T follicular helper cell (primary cell): ENCODE measurements around the gene YY1AP1.
"Not testable (repeated sequence)": the region's sequence is repeated elsewhere in the genome, so short reads cannot be mapped to it uniquely, and the experiment has no call there.

Experiments used
- DNase-seq: peaks from one replicate; pipeline ENCODE4 v3.0.0-alpha.2; 2020; ENCODE audit warnings: low read depth

Gene YY1AP1

DNA sequence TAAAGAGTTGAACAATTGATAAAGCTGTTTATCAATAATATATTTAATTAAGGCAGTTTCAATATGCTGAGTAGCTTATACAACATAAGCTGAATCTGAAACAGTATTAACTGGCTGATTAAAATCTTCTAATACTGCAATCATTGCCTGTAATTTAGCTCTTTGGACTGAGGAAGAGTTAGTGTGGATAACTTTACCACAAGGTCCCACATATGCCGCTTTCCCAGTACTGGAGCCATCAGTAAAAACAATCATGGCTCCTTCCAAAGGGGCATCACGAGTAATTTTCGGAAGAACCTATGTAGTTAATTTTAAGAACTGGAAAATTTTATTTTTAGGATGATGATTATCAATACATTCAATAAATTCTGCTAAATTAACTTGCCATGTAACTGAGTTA is 7.0 kb upstream of the YY1AP1 start:
- DNase-seq, result no peak

DNA sequence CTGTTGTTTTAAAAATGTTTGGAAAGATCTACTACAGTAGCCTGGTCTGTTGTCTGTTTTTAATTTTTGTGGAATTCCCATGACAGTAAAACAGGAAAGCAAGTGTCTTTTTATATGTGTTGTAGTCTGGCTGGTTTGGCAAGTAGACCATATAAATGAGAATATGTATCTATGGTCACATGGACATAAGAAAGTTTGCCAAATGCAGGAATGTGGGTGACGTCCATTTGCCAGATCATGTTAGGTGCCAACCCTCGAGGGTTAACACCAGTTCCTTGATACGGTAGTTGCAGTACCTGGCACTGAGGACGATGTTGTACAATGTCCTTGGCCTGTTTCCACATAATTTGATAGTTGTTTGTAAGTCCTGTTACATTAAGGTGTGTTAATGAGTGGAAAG is 6.5 kb upstream of the YY1AP1 start:
- DNase-seq, result no peak

DNA sequence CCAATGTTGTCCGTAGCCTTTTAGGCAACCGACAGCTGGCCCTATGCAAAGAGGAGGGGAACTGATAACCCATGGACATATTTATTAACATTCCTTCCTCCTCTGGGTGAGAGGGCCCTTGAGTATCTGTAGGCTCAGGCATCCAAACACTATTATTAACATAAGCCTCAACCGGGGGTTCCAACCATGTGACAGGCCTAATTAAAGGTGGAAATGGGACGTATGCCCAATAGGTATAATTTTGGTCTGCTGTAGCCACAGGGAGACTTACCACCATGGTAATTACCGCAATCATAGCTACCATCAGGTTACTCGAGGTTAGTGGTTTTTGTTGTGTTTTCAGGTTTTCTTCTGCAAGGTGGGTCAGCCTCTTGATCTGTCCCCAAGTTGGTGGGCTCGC is 5.6 kb upstream of the YY1AP1 start:
- DNase-seq, result no peak

DNA sequence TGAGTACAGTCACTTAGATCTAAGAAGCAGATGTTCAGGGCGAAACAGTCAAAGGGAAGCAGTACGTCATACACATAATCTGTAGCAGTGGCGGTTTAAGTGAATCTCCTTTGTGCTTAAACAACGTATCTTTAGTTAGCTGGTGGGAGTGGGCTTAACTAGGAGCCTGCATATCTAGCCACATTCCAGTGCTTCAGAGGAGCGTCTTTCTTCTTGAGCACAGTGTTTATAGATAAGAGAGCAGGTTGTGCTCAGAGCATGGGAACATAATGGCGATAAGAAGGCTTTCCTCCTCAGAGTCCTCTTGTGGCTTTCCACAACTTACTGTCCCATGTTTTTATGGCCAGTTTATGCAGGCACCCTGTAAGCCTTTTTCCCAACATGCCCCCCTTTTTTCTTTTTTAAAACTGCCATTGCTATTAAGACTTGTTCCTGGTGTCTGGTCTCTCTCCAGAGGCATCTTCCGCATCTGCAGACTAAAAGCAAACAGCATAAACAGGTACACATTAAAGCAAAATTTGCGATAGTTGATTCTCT is 3.5 kb upstream of the YY1AP1 start:
- DNase-seq, result no peak

DNA sequence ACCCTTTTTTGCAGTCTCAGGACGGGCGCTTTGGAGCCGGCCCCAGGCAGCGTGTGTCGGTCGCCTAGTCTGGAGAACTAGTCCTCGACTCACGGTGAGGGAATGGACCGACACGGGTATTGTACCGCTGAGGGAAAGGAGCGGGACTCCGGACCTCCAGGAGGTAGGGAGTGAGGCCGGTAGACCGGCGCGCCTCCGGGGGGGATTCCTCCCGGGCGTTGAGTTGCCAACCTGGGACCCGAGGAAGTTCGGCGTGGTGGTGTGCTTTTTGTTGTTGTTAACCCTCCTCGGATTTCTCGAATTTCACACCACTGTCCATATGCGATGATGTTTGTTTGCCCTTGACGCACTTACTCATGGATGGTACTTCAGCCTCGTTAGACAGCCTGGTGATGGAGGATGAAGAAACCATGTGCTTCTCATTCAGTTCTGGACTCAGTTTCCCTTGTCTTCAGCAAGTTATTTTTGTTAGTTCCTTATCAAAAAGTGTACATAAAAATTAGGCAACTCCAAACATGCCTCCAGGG is 570 bp upstream of the YY1AP1 start, which contains the start of gene DAP3:
Gene DAP3, plus strand, starts transcription at position 11 of the 527 bp plus-strand sequence. CDS start 20,689 bp downstream, outside the sequence.
- DNase-seq, result not testable (repeated sequence)

DNA sequence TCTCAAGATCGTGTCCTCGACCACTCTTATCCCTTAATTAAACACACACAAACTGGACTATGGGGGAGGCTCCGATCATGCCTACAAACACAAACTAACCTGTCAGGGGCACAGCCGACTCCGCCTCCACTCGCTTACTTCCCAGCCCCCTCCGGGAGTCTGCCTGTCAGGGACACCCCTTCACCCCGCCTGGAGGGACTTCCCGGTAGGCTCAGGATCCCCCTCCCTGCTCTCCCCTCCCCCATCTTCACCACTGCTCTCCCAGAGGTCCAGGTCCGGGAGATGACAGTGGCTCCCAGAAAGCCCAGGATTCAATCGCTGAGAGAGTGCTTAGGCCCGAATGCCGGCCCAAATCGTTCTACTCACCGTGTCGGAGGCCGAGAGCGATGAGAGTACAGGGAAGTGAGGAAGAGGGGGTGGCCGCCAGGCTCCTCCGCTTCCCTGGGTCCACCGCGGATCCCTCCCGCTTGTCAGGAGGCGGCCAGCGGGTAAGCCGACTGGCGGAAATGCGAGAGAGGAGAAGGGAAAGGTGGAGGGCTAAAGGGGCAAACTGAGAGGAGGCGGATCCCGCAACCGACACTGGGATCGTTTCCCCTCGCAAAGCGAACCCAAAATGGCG is 760 bp downstream of the YY1AP1 start:
- DNase-seq, result not testable (repeated sequence)

DNA sequence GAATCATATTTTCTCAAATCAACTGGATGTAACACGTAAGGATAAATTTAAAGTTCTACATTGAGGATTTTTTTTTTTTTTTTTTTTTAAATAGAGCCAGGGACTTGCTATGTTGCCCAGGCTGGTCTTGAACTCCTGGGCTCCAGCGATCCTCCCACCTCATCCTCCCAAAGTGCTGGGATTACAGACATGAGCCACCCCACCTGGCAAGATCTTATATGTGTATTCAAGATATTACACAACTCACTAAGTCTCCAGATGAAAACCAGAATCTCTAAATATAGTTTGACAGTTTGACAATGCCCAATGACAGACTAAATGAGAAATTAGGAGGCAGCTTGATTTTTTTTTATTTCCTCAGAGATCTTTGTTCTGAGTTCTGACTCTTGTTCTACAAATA is 6.8 kb downstream of the YY1AP1 start:
- DNase-seq, result no peak

DNA sequence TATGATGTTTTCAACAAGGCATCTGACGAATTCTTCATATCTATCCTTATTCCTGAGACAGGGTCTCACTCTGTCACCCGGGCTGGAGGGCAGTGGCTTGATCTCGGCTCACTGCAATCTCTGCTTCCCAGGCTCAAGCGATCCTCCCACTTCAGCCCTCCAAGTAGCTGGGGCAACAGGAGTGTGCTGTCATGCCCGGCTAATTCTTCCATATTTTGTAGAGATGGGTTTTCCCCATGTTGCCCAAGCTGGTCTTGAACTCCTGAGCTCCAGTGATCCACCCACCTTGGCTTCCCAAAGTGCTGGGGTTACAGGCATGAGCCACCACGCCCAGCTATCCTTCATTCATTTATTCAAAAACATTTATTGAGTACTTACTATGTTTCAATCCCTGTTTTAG is 8.0 kb downstream of the YY1AP1 start:
- no peak for DNase-seq

DNA sequence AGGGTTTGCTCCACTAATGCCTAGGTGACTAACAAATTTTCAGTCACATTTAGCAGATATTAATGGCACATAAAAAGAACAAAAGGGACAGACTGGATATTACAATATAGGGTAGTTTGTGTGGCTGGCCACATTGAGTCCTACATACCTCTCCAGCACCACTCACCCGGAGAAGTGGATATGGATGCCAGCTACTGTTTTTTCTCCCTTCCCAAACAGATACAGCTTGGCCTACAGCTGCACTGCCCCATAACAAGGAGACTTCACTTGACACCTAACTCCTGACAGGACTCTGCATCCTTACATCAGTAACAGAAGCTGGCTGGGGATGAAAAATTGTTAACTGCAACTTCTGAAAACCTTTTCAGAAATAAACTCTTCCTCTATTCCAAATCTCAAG is 9.6 kb downstream of the YY1AP1 start:
- not testable (repeated sequence) for DNase-seq

DNA sequence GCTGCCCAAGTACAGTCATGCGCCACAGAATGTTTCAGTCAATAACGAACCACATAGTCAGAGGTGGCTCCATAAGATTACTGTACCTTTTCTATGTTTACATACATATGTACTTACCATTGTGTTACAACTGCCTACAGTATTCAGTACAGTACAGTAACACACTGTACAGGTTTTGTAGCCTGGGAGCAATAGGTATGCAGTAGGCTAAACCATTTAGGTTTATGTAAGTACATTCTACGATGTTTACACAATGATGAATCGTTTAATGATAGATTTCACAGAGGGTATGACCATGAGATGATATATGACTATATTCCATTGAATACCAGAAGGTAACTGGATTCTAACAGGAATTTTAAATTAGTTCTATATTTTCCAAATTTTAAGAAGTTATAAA is 10.5 kb downstream of the YY1AP1 start:
- DNase-seq, result no peak

DNA sequence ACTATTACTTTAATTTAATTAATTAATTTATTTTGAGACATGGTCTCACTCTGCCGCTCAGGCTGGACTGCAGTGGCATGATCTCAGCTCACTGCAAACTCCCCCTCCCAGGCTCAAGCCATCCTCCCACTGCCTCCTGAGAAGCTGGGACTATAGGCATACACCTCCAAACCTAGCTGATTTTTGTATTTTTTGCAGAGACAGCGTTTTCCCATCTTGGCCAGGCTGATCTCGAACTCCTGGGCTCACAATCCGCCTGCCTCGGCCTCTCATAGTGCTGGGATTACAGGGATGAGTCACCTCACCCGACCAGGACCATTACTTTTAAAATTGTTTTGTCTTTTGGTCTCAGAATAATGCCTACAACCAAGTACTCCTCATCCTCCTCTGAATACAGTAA is 15.6 kb downstream of the YY1AP1 start:
- DNase-seq, result no peak

DNA sequence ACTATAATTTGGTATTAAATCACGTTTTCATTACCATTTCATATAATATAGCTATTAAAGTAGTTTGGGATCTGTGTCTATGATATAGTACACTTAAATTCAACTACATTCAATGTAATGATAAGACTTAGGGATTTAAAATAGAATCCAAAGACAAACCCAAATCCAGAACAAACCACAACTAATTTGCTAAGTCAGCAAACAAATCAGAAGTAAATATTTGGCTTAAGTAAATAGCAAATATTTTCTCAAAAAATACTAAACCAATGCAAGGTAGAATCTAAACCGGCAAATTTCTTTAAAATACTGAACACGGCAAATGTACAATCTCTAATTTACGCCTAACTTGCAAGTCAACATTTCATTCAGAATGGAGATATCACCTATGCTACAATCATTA is 16.8 kb downstream of the YY1AP1 start:
- DNase-seq, result no peak

DNA sequence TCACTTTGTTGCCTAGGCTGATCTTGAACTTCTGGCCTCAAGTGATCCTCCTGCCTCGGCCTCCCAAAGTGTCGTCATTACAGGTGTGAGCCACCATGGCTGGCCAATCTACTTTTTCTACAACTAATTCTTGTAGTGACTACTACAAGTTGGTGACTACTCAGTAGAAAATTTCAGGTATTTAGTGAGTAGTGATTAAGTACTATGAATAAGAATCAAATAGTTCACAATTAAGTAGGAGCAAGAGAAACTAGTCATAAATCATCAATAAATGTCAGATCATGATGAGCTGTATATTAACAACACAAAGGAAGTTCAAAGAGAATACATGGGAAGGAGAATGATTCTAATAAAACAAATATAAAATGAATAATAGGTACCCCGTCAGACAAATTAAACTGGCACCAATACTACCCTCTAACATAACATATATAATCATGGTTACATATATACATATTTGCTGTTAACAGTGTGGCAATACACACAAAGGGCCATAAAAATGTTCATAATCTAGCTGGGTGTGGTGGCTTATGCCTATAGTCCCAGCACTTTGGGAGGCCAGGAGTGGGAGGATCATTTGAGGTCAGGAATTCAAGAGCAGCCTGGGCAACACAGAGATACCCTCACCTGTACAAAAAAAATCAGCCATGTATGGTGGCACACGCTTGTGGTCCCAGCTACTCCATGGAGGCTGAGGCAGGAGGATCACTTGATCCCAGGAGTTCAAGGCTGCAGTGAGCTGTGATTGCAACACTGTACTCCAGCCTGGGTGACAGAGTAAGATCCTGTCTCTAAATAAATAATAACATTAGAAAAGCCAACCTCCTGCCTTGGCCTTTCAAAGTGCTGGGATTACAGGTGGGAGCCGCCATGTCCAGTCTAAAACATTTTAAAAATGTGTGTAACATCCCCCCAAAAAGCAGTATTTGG is 19.1 kb downstream of the YY1AP1 start:
- DNase-seq, result no peak

DNA sequence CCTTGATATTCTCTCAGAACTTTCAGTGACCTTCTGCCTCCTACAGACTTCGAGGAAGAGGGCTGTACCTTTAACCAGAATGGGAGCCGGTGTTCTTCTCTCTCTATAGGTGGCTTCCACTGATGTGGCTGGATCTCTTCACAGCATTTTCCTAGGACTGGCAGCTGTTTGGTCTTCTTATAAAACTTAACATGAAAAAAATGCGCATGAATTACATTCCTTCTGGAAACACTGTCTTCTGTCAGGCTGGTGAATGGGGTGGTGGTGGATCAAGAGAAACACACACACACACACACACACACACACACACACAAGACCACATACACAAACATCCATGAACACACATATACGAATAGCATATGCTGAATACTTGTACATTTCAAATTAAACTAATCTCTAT is 27.3 kb downstream of the YY1AP1 start:
- DNase-seq, result not testable (repeated sequence)

DNA sequence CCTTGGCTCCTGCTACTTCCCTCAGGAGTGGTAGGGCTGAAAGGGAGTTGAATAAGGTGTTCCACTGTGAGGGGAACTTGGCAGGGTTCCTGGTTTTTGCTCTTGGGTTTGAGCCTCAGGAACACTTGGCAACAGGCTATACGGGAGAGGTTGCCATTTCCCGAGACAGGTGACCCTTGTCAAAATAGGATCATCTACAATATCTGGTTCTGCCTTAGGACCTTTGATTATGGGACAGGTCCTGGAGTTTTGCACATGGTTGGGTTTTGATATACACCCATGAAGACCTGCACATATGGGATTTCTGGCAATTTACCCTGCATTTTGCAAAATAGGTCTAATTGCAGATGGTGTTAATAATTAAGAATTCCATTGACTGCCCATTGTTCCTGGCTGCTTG is 31.1 kb downstream of the YY1AP1 start:
- no peak for DNase-seq

DNA sequence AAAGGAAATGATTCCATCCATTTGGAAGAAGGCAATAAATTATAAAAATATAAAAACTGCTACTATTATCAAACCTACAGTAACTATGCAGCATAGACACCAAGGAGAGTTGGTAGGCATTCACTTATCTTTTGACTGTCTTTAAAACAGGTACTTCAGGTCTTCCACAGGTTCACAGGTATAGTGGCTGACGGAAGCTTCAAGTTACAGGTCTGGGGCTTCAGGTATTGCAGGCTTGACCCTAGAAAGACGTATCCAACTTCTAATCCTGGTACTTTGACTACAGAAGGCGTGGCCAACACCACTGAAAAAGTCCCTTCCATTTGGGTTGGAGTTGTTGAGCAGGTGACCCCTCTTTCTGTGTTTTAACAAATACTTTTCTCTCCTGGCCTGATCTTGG is 35.6 kb downstream of the YY1AP1 start:
- no peak for DNase-seq

DNA sequence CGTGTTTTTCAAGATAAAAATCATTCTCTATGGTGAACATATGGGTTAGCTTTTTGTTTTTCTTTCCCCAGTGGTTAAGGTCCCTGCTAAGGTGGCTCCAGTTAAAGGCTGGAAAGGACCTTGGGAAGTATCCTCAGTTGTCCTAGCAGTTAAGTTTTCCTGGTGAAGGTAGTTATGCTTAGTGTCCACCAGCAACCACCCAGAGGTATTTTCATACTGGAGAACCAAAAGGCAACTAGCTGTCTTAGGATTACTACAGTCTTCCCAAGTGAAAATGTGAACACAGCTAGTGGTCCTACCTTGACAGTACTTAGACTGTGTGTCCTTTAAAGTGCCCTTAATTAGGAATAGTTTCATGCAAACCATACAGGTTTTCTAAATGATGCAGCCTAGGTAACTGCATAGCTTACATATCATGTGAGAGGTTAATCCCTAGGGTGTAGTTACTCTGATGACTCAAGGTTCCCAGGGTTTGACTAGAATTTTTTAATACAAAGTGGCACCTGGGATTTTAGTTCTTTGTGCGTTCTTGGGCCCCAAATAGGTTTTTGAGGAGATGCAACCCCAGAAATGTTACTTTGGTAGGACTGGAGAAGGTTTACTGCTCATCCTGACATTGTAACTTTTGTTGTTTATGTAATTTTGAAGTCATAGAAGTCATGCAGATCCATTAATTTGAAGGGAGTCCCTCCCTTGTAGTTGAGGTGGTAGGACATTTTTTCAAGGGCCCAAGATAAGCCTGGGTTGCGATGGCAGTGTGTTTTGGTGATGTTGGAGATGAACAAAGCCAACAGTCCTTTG is 36.5 kb downstream of the YY1AP1 start:
- no peak for DNase-seq

DNA sequence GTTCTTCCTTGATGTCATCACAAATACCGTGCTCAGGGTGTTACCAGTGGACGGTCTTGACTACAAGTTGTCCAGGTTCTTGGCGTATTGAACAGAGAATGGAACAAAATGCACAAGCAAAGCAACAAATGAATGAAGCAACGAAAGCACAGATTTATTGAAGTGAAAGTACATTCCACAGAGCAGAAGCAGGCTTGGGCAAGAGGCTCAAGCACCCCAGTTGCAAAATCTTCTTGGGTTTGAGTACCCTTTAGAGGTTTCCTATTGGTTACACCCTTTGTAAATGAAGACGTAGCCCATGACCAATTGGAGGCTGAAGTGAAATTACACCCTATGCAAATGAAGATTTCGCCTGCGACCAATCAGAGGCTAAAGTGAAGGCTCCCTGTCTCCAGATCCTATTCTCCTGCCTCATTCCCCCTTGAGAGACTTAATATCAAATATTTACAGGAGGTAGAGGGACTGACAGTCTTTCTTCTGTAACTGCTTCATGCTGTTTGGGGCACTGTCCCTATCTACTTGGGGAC is 38.3 kb downstream of the YY1AP1 start:
- no peak for DNase-seq

DNA sequence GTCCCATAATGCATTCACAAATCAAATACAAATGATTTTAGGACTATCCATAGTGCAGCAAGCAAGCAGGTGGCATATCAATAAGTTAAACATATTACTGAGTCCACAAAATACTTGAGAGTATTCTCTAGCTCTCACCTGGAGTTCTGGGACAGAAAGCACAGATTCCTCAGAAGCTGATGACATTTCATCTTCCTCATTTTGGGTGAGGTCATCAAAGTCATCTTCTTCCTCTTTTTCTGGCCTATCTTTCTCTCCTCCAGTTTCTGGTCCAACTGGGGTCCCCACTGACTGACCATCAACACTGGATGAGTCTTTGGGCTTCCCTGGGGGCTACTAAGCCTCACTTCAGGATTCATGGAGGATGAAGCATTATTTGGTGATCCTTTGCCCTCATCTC is 38.9 kb downstream of the YY1AP1 start:
- DNase-seq, result no peak

DNA sequence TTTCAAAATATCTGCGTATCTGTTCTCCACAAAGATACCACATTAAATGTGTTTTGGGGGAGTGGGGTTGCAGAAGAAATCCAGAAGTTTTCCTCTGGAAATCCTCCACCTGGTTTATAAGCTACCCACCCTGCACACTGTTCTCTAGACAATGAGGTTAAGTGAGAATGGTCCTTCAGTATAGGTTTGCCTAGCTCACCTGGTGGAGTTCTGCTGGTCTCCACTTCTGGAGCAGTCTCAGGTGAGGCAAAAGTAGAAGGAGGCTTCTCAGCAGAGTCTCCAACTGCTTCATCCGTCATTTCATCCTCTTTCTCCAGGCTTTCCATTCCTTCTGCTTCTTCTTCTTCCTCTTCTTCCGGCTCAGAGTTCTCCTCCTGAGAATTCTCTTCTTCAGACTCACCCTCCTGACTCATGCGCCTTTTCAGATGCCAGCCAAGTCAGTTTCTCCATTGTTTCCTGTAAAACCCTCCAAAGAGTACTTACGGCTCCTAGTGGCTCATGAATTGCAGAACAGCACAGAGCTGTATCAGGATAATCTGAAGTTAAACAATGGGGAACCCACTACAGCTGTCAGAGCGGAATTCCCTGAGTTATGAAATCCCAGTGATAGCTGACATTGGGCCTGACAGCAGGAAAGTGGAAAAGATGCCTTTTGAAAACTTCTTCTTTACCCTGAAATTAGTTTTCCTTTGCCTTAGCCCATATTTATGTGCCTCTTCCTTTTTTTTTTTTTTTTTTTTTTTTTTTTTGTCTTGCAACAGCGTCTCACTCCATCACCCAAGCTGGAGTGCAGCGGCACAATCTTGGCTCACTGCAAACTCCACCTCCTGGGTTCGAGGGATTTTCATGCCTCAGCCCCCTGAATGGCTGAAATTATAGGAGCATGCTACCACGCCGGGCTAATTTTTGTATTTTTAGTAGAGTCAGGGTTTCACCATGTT is 40.1 kb downstream of the YY1AP1 start:
- DNase-seq, result no peak

DNA sequence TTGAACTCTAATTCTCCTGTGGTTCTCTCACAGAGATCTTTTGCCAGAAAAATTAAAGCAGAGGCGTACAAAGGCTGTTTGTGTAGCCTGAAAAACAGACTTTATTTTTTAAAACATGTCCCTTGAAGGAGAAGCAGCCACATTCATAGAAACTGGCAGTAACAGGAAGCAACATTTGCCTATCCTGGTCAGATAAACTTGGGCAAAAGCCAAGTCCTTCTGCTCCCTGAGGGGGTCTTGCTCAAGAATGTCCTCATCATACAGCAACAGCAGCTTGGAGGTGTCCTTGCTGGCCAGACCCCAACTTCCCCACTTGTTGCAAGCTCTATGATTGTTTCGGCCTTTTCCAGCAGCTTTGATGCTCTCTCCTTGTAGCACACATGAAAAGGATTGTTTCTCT is 42.3 kb downstream of the YY1AP1 start:
- no peak for DNase-seq
